HL-60 (cell line): ENCODE results near the gene CACNA1D.

Source experiments
- DNase-seq, 2 experiments: peaks; one replicate each; pipeline ENCODE4 v3.0.0-alpha.2; 2010 to 2020; ENCODE audit warnings: low read depth in 1 of 2, low spot score in 1 of 2
- H3K27ac ChIP-seq: fragments of 250-450 bp; sonication (Bioruptor Pico); replicated peaks from 2 replicates; pipeline ENCODE4 v1.5.1; 2020; ENCODE audit warnings: mild to moderate bottlenecking, moderate library complexity
- H3K27me3 ChIP-seq: fragments of 250-450 bp; sonication (Bioruptor Pico); 2 replicates; pipeline ENCODE4 v1.5.1; 2021; ENCODE audit warnings: mild to moderate bottlenecking, moderate library complexity; ENCODE audit not compliant: insufficient read depth, poor library complexity, severe bottlenecking
- H3K4me3 ChIP-seq: replicated peaks from 2 replicates; pipeline ENCODE4 v1.5.1; 2011; ENCODE audit warnings: mild to moderate bottlenecking, control low read depth, low read length; ENCODE audit not compliant: insufficient read depth
- CTCF ChIP-seq: IDR thresholded peaks from one replicate; pipeline ENCODE4 v1.5.1; 2011; ENCODE audit warnings: low read length, control low read depth, inconsistent platforms; ENCODE audit not compliant: insufficient read depth
- GABPA ChIP-seq: IDR thresholded peaks from 2 replicates; pipeline ENCODE4 v1.6.1; 2012; ENCODE audit warnings: low read depth
- POLR2AphosphoS5 ChIP-seq: IDR thresholded peaks from 2 replicates; pipeline ENCODE4 v1.6.1; 2012; ENCODE audit warnings: low read depth
- REST ChIP-seq: IDR thresholded peaks from 2 replicates; pipeline ENCODE4 v1.6.1; 2012; ENCODE audit warnings: low read depth; ENCODE audit not compliant: insufficient replicate concordance
- SPI1 ChIP-seq: IDR thresholded peaks from 2 replicates; pipeline ENCODE4 v1.6.1; 2012; ENCODE audit warnings: low read depth, mild to moderate bottlenecking, borderline replicate concordance

The CACNA1D gene

GRCh38 chr3:53800041-53800906 is 305.9 kb downstream of the CACNA1D start:
- TF ChIP-seq POLR2AphosphoS5 (no peak), GABPA (no peak), CTCF (no peak), SPI1 (no peak), REST (no peak)
- Histone ChIP-seq H3K27me3 (peaks cover 9% of the 10 kb centered on the region), H3K4me3 (no peak overlapping the region), H3K27ac (no peak overlapping the region)
- no peak for DNase-seq

GRCh38 chr3:53801319-53801718 is 306.9 kb downstream of the CACNA1D start:
- TF ChIP-seq REST (no peak), SPI1 (no peak), GABPA (no peak), POLR2AphosphoS5 (no peak), CTCF (no peak)

GRCh38 chr3:53802256-53802880 is 308.0 kb downstream of the CACNA1D start:
- Histone ChIP-seq H3K4me3 (no peak overlapping the region), H3K27ac (no peak overlapping the region), H3K27me3 (no peaks in the 10 kb centered on the region)
- TF ChIP-seq SPI1: no peak
- no peak for TF ChIP-seq POLR2AphosphoS5
- TF ChIP-seq REST: no peak
- no peak for TF ChIP-seq CTCF
- no peak for TF ChIP-seq GABPA
- DNase-seq: no peak

More at GRCh38 chr3:53801319-53801718, 306.9 kb downstream of the CACNA1D start:
- no peak overlapping the region for H3K4me3 ChIP-seq
- H3K27ac ChIP-seq: no peak overlapping the region
- peaks cover 1% of the 10 kb centered on the region for H3K27me3 ChIP-seq
- no peak for DNase-seq
